Activated T-cell treated with anti-CD3 and anti-CD28 coated beads, Interleukin-2, amount 50 U/mL, for 4 hours (primary cell): ENCODE data around the gene TBRG1. TPM values are rescaled to one million over a fixed set of nuclear protein-coding genes. Genes with fewer than 3 reads are reported as not detected.

Source experiments
- total RNA-seq, 3 donors: library from RNA; stranded (reverse); gene quantifications; one replicate each; pipeline ENCODE4 v1.2.1, GENCODE V29; 2021

Gene TBRG1
- total RNA-seq, 3 donors from 2014 or later: 42.4 to 55.0 (median 44.9) TPM

Other genes starting within 250 kb of the TBRG1 start
- gene OR8B2, start 238.4 kb upstream of the TBRG1 start, total RNA-seq: not detected
- gene OR8B3, start 223.8 kb upstream of the TBRG1 start, total RNA-seq: not detected
- gene OR8B4, start 198.0 kb upstream of the TBRG1 start, total RNA-seq: not detected
- gene OR8B8, start 177.2 kb upstream of the TBRG1 start, total RNA-seq: not detected
- gene OR8B12, start 79.2 kb upstream of the TBRG1 start, total RNA-seq: not detected
- gene OR8A1, start 52.9 kb upstream of the TBRG1 start, total RNA-seq: not detected
- gene PANX3, start 11.4 kb upstream of the TBRG1 start, total RNA-seq: not detected
- gene SIAE, start 50.9 kb downstream of the TBRG1 start, total RNA-seq: 1 to 10 TPM; 1.2 to 1.5 (median 1.3) TPM
- gene SPA17, start 51.0 kb downstream of the TBRG1 start, total RNA-seq: 1 to 10 TPM in 1 of 3 donors, under 1 TPM in 2; 0.58 to 1.5 (median 0.76) TPM
- gene NRGN, start 117.1 kb downstream of the TBRG1 start, total RNA-seq: 1 to 10 TPM; 1.2 to 2.4 (median 1.6) TPM
- not detected for gene VSIG2, start 129.4 kb downstream of the TBRG1 start, total RNA-seq
- gene ESAM, start 139.4 kb downstream of the TBRG1 start, total RNA-seq: under 1 TPM; 0.40 to 0.66 (median 0.65) TPM
- 10 to 100 TPM in 1 of 3 donors, 1 to 10 TPM in 2; 9.0 to 10.2 (median 9.2) TPM for gene MSANTD2, start 177.5 kb downstream of the TBRG1 start, total RNA-seq
- 10 to 100 TPM in 2 of 3 donors, 1 to 10 TPM in 1; 9.7 to 11.6 (median 10.4) TPM for gene ROBO3, start 242.6 kb downstream of the TBRG1 start, total RNA-seq